ENCODE measurements around the gene ZNF587.

DNA sequence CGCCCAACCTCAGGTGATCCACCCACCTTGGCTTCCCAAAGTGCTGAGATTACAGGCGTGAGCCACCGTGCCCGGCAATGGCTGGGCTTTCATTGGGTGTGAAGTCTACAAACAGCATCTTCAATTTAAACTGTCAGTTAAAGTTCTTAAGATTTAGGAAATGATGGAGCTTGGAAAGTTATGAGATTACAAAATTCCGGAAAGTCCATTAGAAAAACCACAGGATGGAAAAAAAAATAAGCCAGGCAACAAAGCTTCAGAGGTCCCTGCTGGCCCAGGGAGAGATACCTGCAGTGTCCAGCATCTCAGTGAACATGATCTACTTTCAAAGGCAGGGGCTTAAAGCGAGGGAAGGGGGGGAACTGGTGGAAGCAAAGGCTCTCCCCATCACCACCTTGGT is 24.1 kb upstream of the ZNF587 start:
- no peak for TF ChIP-seq YY1 (IDR thresholded peaks at IDR 0.05; ENCODE audit: extremely low read depth, insufficient replicate concordance, low read depth, low read length)
- TF ChIP-seq CTCF (IDR thresholded peaks at IDR 0.05 in 2 of 3, conservative IDR thresholded peaks at IDR 0.05 in 1 of 3; ENCODE audit: borderline replicate concordance in 1 of 3, insufficient read depth in 1 of 3, low read depth in 2 of 3, low read length in 2 of 3) = no peak
- no peak for TF ChIP-seq JUND (IDR thresholded peaks at IDR 0.05)
- TF ChIP-seq POLR2AphosphoS5 (IDR thresholded peaks at IDR 0.05; ENCODE audit: low read depth, low read length) = no peak
- no peak for TF ChIP-seq ZFX (IDR thresholded peaks at IDR 0.05)
- no peak for TF ChIP-seq EZH2 (IDR thresholded peaks at IDR 0.05)
- no peak for TF ChIP-seq POLR2A (IDR thresholded peaks at IDR 0.05; ENCODE audit: borderline replicate concordance, extremely low read depth, insufficient read depth, insufficient read length)

All from HCT116 (cell line).